COLO829 (cell line): ENCODE measurements around the gene CD81.

Experiments used
- DNase-seq: peaks from one replicate; pipeline ENCODE4 v3.0.0; 2012; ENCODE audit warnings: low spot score

The CD81 gene

DNA sequence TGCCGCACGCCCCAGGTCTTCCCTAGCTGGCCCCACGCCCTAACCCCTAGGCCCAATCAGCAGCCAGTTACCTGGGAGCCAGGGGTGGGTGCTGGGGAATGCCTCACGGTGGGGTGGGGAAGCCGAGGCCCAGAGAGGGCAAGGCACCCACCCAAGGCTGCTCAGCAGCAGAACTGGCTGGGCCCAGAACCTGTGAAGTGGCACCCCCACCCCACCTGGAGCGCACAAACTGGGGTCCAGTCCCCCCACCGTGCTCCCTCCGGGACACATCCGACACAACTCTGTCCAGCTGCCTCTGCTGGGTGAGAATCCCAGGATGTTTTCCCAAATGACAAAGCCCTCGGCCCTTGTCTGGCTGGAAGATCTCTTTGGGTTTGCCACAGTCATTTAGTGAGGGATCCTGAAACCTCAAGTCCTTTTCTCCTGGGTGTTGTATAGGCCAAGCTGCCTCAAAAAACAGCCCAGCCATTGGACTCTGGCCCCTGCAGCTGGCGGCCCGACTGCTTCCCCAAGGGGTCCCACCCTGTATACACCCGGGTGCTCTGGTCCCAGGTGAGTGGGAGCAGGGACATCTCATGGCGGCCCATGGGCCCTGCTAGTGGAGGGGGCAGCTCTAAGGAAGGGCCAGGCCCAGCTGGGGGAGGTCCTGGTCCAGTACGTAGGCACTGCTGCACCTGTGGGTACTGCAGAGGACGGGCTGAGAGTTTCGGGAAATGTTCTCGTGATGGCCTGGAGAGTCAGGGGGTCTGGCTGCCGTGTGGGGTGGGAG is 44.3 kb downstream of the CD81 start:
- no peak for DNase-seq

DNA sequence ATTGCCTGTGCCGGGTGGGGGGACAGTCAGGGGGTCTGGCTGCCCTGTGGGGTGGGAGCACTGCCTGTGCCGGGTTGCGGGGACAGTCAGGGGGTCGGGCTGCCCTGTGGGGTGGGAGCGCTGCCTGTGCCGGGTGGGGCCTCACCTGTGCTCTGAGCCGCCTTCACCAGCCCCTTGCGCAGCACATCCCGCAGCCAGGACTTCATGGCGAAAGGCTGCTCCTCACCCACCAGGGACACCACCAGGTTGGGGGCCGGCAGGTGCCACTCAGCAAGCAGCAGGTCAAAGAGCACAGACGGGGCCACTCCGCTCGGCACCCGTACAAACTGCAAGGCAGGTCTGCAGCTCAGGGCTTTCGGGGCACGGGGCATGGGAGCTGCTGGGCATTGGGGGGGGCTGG is 44.9 kb downstream of the CD81 start:
- no peak for DNase-seq

DNA sequence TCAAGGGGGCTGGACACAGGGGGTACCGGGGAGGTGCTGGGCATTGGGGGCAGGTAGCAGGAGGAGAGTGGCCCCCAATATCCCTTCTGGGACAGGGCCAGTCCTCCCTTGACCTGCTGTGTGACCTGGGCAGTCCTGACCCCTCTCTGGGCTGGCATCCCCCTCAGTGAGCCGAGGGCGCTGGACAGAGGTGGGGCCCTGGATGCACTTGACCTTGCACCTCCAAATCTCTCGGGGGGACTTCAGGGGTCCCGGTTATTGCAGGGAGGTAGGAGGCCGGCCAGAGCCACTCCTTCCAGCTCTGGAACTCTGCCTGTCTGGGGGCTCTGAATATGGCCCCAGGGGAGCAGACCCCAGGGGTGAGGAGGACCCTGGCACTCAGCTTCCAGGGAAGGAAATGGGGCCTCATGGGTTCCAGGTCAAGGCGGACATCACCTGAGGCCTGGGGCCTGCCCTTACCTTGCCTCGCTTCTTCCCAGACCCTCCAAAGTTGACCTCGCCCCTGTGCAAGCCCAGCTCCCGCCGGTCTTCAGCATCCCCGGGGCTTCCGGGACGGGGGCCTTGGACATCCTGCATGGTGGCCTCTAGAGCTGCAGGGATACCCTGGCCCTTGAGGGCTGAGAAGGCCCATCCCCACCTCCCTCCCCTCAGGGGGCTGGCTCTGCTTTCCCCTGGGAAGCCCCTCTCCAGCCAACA is 45.5 kb downstream of the CD81 start:
- no peak for DNase-seq

DNA sequence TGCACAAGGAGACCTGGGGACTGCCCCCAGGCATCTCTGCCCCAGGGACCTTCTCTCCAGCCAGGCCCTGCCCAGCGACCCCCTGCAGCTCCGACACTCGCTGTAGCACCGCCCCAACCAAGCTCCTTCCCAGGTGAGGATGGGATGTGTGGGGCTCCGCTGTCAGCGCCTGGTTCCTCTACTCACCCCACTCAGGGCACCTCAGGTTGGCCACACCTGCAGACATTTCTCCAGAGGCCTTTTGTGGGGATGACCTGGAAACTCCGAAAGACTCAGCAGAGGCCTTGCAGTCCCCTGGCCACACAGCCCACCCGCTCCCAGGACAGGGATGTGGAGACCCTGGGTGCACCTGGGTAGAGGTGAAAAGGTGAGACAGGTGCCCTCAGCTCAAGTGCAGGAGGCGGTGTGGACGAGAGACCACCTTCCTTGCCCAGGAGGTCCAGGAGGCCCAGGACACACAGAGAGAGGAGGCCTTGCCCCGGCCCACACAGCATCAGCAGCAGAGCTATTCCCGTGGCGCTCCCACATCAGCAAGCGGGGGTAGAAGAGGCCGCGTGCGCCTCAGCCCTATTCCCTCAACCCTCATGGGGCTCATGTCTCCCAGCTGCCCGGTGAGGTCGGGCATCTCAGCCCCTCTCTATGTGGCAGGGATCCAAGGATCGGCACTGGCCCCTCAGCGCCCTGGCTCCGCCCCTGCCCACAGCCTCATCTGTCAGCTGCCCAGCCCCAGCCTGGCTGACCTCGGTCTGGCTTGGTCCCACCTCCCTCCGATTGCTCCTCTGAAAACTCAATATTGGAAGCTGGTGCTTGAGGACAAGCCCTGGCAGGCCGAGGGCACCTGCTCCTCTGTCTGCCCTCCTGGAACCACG is 46.3 kb downstream of the CD81 start:
- no peak for DNase-seq

DNA sequence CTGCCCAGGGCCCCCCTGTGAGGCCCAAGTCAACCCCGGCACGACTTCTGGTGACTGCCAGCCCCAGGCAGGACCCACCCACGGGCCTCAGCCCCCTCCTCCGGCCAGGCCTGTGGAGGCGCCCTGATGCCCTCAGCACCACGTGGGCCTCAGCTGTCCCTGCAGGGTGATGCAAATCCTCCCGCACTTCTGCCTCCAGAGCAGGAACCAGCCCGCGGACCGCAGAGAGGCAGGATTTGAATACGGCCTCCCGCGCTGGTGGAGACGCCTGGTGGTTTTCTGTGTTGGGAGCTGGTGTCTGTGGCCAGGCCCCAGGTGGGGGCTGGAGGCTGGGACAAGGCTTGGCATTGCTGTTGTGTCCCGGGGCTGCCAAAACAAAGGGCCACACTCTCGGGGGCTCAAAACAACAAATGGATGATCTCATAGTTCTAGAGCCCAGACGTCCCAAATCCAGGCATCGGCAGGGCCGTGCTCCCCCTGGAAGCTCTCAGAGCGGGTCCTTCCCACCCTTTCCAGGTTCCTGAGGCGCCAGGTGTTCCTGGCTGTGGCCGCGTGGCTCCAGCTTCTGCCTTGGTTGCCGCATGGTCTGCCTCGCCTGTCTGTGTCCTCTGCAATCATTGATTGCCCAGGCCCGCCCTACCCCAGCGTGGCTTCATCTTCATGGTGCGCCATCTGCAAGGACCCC is 47.8 kb downstream of the CD81 start:
- no peak for DNase-seq

DNA sequence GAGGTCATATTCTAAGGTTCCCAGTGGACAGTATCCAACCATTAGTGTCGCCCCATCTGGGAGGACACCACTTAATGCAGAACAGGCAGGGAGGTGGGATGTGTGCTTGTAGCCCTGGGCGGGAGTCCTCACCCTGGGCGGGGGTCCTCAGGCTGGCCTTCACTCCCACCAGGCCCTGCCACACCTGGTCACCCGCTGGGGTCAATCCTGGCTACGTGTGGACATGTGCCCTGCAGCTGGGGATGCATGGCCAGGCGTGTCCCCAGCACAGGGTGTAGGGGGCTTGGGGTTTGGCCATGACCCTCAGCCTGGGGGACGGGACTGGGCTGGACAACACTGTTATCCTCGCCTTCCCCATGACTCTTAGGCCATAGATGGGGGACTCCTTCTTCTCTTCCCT is 48.4 kb downstream of the CD81 start:
- DNase-seq: no peak

DNA sequence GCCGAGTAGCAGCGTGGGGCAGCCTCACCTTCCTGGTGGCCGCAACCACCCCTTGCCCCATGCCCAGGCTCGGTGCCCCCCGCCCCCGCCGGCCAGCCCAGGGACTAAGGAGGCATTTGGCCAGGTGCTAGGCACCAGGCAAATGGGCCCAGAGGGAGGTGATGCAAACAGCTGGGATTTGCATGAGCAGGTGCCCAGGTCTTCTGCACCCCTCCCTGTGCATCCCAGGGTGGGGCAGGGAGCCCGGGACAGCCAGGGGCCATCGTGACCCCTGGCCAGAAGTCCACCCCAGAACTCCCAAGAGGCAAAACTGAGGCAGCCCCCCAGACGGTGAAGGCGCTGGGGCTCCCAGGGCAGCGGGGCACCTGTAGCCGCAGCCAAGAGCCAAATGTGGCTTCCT is 49.1 kb downstream of the CD81 start:
- DNase-seq: no peak

DNA sequence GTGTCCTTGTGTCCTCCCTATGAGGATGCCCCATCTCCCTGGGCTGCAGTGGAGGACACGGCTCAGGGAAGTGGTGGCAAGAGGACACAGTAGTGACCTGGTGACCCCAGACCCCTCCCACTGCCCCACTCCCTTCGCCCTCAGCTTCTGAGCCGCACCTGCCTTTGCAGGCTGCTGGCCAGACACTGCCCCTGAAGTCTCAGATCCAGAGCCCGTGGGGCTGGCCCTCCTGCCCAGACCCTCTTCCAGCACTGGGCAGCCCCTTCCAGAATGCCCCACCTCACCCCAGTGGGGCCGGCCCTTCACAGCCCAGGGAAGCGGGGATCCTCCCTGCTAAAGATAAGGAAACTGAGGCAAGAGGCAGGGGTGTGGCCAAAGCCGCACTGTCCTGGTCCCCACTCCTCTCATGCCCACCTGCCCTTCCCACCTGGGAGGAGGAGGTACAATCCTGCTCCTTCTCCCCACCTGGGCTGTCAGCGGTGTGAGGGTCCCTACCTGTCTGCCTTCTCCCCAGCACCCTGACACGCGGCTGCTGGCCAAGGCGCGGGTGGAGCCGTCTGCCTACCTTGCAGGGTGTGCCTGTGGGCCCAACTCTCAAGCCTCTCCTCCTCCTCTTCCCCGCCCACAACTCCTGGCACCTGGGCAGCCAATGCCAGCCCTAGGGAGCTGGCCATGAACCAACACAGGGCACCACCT is 49.9 kb downstream of the CD81 start:
- DNase-seq: no peak

DNA sequence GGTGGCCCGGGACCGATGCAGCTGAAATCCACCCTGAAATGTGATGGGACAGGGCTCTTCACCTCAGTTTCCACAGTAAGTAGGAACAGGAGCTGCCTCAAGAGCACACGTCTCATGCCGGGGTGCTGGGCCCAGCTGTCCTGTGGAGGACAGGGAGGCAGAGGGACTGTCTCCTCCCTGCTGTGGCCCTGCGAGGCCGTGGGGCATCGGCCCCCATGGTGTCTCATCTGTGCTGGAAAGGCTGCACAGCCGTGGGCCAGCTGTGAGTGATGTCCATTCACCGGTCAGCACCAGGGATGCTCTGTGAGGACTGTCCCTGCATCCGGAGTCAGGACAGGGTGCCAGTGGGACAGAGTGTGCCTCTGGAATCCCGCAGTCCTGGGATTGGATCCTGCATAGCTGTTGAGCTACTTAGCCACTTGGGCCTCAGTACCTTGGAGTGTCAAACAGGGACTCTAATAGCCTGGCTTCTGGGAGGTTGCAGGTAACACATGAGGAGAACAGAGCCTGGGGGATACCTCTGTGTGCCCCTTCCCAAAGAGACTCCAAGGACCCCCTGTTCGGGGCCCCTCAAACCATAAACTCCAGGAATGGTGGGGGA is 50.7 kb downstream of the CD81 start:
- DNase-seq: no peak

DNA sequence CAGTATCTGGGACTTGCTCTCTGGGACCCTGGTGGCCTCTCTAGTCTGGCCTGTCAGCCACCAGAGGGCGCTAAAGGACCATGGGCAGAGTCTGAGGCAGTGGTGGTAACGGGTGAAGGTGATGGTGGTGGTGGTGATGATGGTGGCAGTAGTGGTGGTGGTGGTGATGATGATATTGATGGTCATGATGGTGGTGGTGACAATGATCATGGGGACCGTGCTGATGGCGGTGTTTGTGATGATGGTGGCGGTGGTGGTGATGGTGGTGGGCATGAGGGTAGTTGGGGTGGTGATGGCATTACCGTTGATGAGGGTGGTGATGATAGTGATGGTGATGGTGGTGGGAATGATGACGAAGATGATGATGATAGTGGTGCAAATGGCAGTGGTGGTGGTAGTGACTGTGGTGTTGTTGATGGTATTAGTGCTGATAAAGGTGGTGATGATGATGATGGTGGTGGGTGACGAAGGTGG is 51.2 kb downstream of the CD81 start:
- DNase-seq: peak; percentile 58

DNA sequence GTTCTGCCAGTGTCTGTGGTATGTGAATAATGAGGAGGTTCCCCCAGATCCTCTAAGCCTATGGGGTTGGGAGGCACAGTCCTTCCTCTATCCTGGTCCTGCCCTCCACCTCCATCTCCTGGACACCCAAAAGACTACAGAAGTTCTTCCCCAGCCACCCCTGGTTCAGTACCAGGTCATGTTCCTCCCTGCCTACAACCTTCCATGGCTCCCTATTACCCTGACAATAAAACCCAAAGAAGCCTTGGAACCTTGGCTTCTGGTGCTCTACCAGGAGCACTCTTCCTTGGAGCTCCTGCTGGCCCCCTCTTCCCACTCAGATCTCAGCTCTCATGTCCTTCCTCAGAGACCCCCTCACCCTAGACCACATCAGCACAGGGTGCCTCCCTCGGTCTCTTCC is 54.3 kb downstream of the CD81 start:
- DNase-seq: no peak

DNA sequence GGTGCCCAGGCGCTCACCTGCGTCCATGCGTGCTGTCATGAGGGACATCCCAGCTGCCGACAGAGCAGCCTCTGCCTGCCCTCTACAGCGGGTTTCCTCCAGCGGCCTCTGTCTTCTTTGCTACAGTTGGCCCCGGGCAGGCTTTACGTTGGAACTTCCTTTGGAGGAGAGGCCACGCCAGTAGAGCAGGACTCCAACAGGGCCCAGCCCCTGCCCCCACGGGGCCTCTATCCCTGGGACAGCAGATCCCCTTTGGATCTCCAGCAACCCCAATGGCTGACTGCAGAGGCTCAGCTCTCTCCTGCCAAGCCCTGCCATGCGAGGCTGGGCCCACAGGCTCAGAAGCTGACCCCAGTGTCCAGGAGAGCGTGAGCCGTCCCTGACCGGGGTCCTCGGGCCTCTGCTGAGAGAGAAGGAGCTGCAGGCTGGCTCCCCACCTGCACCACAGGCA is 55.1 kb downstream of the CD81 start:
- DNase-seq: no peak

DNA sequence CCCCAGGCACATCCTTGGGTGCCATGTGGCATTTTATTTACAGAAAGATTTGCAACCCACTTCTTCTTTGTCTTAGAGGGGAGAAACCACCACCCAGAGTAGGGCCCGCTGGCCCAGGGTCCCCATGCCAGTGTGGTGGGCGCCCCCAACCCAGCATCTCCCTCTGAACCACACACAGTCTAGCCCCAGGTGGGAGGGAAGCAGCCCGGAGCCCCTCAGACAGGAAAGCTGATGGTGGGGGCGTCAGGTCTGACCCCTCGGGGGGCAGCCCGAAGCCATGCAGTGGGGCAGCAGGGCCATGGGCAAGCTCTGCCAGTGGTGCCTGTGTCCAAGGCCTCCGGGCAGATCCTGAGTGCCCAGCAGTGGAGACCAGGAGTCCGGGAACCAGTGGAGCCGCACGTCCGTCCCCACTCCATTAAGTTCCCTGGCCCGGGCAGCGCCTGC is 55.5 kb downstream of the CD81 start:
- DNase-seq: no peak

DNA sequence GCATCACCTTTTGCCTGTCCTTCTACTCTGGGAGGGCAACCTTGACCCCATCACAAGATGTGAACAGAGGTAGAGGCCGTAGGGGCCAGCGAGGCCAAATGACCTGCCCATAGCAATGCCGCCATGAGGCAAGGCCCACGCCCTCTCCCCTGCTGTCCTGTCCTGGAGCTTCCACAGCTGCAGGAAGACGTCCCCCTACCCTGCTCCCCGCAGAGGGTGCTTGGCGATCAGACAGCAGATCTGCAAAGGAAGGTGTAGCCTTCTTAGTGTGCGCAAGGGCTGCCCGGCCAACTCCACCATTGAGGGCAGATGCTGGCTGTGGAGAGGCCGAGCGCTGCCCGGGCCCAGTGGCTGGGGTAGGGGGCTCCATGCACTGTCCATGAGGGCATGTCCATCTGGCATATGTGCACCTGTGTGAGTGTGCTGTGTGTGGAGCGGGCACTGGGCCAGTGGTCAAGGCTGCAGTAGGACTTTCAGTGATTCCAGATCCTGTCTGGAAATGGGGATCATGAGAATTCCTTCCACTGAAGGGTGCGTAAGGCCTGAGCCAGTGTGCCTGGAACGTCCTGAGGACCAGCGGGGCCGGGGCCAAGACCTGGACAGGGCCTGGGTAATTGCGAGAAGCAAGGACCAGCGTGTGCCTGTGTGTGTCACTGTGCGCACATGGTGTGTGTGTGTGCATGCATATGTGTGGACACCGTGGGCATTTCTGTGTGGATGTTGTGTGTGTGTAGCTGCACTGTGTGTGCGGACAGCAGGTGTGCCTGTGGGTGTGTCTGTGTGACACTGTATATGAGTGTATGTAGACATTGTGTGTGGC is 56.2 kb downstream of the CD81 start:
- no peak for DNase-seq

DNA sequence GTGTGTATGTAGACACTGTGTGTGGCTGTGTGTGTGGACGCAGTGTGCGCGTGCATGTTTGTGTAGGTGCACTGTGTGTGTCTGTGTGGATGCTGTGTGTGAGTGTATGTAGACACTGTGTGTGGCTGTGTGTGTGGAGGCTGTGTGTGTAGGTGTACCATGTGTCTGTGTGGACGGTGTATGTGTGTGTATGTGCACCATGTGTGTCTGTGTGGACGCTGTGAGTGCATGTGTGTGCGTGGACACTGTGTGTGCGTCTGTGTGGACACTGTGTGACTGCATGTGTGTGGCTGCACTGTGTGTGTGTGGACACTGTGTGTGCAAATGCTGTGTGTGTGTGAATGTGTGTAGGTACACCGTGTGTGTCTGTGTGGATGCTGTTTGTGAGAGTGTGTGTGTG is 56.9 kb downstream of the CD81 start:
- DNase-seq: no peak

DNA sequence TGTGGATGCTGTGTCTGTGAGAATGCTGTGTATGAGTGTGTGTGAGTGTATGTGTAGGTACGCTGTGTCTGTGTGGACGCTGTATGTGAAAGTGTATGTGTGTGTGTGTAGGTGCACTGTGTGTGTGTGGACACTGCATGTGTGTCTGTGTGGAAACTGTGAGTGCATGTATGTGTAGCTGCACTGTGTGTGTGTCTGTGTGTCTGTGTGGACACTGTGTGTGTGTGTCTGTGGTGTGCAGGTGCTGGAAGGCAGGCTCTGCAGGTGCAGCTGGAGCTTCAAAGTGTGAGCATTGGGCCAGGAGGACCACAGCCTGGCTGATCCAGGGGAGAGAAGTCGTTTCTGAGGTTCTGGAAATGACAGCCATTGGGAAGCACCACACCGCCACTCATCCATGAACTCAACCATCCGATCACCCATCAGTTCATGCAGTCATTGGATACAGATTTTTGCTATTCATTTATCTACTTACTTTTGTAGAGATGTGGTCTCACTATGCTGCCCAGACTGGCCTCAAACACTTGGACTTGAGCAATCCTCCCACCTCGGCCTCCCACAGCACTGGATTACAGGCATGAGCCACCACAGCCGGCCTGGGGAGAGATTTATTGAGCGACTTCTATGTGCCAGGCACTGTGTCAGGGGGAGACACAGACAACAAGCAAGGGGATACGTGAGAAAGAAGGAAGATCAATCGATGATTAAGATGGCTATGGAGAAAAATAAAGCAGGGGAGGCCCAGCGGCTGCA is 57.6 kb downstream of the CD81 start:
- DNase-seq: no peak

DNA sequence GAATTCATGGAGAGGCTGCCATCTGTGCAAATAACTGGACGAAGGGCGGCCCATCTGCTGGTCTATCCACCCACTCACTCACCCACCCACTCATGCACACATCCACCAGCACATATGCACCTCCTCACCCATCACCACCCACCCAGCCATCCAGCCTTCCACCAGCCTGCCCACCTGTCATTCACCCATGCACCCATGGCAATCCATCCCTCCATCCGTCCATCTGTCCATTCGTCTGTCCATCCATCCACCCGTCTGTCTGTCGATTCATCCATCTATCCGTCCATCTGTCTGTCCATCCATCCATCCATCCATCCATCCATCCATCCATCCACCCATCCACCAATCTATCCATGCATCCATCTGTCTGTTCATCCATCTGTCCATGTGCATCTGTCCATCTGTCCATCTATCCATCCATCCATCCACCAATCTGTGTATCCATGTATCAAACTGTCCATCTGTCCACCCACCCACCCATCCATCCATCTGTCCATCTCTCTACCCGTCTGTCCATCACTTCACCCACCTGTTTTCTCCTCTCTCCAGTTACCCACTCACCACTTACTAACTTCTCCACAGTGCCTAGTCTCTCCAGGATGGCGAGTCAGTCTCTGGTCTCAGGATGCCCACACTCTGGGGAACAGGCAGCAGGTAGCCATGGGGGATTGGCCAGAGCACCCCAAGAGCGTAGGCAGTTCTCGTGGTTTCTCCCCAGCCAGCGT is 58.3 kb downstream of the CD81 start:
- no peak for DNase-seq

DNA sequence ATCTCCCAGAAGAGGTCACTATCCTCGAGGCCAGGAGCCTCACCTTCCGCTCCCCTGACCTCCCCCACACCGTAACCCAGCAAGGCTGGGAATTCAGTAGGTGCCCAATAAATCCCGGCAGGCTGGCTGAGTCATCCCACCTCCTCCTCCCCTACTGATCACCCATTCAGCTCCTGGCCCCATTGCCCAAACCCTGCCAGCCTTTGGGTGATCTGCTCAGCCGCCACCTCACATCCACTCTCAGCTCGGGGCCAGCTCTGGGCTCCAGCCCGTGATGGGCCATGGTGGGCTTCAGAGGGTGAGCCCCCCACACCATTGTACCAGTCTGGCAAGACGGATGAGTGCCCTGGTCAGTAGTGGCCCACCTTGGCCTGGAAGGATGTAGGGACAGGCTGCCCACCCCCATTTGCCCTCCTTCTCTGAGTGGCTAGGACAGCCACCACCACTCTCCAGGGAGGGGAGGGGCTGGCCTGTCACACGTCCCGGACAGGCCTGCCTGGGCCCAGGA is 59.0 kb downstream of the CD81 start:
- no peak for DNase-seq
